ENCODE data around the gene HEXIM2.

- TF ChIP-seq POLR2A (IDR thresholded peaks at IDR 0.05) (no peak), POLR2AphosphoS5 (IDR thresholded peaks at IDR 0.05) (no peak), EP300 (IDR thresholded peaks at IDR 0.05; ENCODE audit: low read depth) (no peak)
- TF ChIP-seq, protein P1, sequence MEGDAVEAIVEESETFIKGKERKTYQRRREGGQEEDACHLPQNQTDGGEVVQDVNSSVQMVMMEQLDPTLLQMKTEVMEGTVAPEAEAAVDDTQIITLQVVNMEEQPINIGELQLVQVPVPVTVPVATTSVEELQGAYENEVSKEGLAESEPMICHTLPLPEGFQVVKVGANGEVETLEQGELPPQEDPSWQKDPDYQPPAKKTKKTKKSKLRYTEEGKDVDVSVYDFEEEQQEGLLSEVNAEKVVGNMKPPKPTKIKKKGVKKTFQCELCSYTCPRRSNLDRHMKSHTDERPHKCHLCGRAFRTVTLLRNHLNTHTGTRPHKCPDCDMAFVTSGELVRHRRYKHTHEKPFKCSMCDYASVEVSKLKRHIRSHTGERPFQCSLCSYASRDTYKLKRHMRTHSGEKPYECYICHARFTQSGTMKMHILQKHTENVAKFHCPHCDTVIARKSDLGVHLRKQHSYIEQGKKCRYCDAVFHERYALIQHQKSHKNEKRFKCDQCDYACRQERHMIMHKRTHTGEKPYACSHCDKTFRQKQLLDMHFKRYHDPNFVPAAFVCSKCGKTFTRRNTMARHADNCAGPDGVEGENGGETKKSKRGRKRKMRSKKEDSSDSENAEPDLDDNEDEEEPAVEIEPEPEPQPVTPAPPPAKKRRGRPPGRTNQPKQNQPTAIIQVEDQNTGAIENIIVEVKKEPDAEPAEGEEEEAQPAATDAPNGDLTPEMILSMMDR (IDR thresholded peaks at IDR 0.05) = no peak
Observed at GRCh38 chr17:45121055-45121454, 40.6 kb upstream of the HEXIM2 start.
